GM04504 (cell line): ENCODE results near the gene UBE2M.
A peak's percentile ranks its signal among the peaks of the same experiment; 100 is the strongest.
"Not testable (repeated sequence)": the region's sequence is repeated elsewhere in the genome, so short reads cannot be mapped to it uniquely, and the experiment has no call there.

Experiments
- DNase-seq: peaks from one replicate; pipeline ENCODE4 v3.0.0-alpha.2; 2012; ENCODE audit warnings: low read depth

Gene UBE2M

GRCh38 chr19:58558066-58558622 is at the start of gene UBE2M:
Gene UBE2M (minus strand): TSS chr19:58558611. CDS start chr19:58558381, 230 bp downstream.
- no peak for DNase-seq

- not testable (repeated sequence) for DNase-seq
Observed at GRCh38 chr19:58607213-58607612, 48.8 kb upstream of the UBE2M start.

GRCh38 chr19:58606251-58606896 is 48.0 kb upstream of the UBE2M start:
- DNase-seq: not testable (repeated sequence)

GRCh38 chr19:58586133-58586765 is 27.8 kb upstream of the UBE2M start:
- no peak for DNase-seq

GRCh38 chr19:58585442-58586132 is 27.2 kb upstream of the UBE2M start:
- DNase-seq: no peak

GRCh38 chr19:58584498-58585441 is 26.4 kb upstream of the UBE2M start:
- DNase-seq: no peak

- DNase-seq: no peak
Observed at GRCh38 chr19:58582985-58583384, 24.6 kb upstream of the UBE2M start.

GRCh38 chr19:58581227-58582141 is 23.1 kb upstream of the UBE2M start:
- DNase-seq: peak; percentile 68

GRCh38 chr19:58579473-58580142 is 21.2 kb upstream of the UBE2M start:
- no peak for DNase-seq

- DNase-seq: no peak
Observed at GRCh38 chr19:58578012-58578925, 19.9 kb upstream of the UBE2M start.

- not testable (repeated sequence) for DNase-seq
Observed at GRCh38 chr19:58577581-58577980, 19.2 kb upstream of the UBE2M start.

- peak; percentile 79 for DNase-seq
Observed at GRCh38 chr19:58575183-58576041, 17.0 kb upstream of the UBE2M start.

GRCh38 chr19:58573658-58574164 is 15.3 kb upstream of the UBE2M start:
- DNase-seq: no peak

GRCh38 chr19:58572818-58573657 is 14.6 kb upstream of the UBE2M start, which contains the start of gene MZF1:
Gene MZF1 (minus strand): TSS chr19:58573335. CDS start chr19:58571389, 1,946 bp downstream.
- peak; percentile 100 for DNase-seq

- no peak for DNase-seq
Observed at GRCh38 chr19:58572026-58572817, 13.8 kb upstream of the UBE2M start.

GRCh38 chr19:58571575-58571947 is 13.2 kb upstream of the UBE2M start:
- no peak for DNase-seq
